OCI-LY1 (cell line): ENCODE results near the gene TBP.

Experiments
- H2AFZ ChIP-seq: fragments of 200-600 bp; sonication (generic), shearing (Covaris generic); 2 replicates; pipeline ENCODE4 v1.6.0; 2014; ENCODE audit warnings: antibody characterized with exemption, mild to moderate bottlenecking, low read length
- H3F3A ChIP-seq: fragments of 200-600 bp; sonication (generic), shearing (Covaris generic); 2 replicates; pipeline ENCODE4 v1.6.0; 2014; ENCODE audit warnings: mild to moderate bottlenecking, antibody characterized with exemption, low read length, moderate library complexity; ENCODE audit not compliant: insufficient read depth
- H3K27ac ChIP-seq: fragments of 200-600 bp; sonication (generic); 2 replicates; pipeline ENCODE4 v1.5.1; 2014; ENCODE audit warnings: low read length, mixed run types, mild to moderate bottlenecking, low read depth; ENCODE audit not compliant: poor library complexity, severe bottlenecking
- H3K27me3 ChIP-seq: fragments of 200-600 bp; sonication (generic); 2 replicates; pipeline ENCODE4 v1.6.0; 2014; ENCODE audit warnings: antibody characterized with exemption, mild to moderate bottlenecking, low read length, moderate library complexity; ENCODE audit not compliant: insufficient read depth
- H3K36me3 ChIP-seq: fragments of 200-600 bp; sonication (generic); 2 replicates; pipeline ENCODE4 v1.6.1; 2014; ENCODE audit warnings: mild to moderate bottlenecking, antibody characterized with exemption, low read length, moderate library complexity, mixed read lengths; ENCODE audit not compliant: insufficient read depth
- H3K4me1 ChIP-seq: fragments of 200-600 bp; sonication (generic); 2 replicates; pipeline ENCODE4 v1.5.1; 2014; ENCODE audit warnings: mild to moderate bottlenecking, low read length, moderate library complexity; ENCODE audit not compliant: insufficient read depth, severe bottlenecking
- H3K4me2 ChIP-seq: fragments of 200-600 bp; sonication (generic), shearing (Covaris generic); 2 replicates; pipeline ENCODE4 v1.6.1; 2014; ENCODE audit warnings: low read length
- H3K4me3 ChIP-seq: fragments of 200-600 bp; sonication (generic); 2 replicates; pipeline ENCODE4 v1.5.1; 2014; ENCODE audit warnings: low read length, low read depth, mild to moderate bottlenecking, mixed read lengths; ENCODE audit not compliant: poor library complexity, severe bottlenecking
- H3K79me2 ChIP-seq: fragments of 200-600 bp; shearing (Covaris generic); 2 replicates; pipeline ENCODE4 v1.6.1; 2016; ENCODE audit warnings: mixed run types, low read length, mixed read lengths; ENCODE audit not compliant: insufficient read depth
- H3K9ac ChIP-seq: fragments of 200-600 bp; sonication (generic), shearing (Covaris generic); 2 replicates; pipeline ENCODE4 v1.6.1; 2014; ENCODE audit warnings: mild to moderate bottlenecking, low read length, mixed read lengths
- H3K9me2 ChIP-seq: fragments of 200-600 bp; sonication (generic), shearing (Covaris generic); 2 replicates; pipeline ENCODE4 v1.6.1; 2014; ENCODE audit warnings: low read depth, mild to moderate bottlenecking, low read length, mixed read lengths
- H3K9me3 ChIP-seq: fragments of 200-600 bp; shearing (Covaris generic); 2 replicates; pipeline ENCODE4 v1.6.1; 2014; ENCODE audit warnings: low read length, mixed read lengths
- H4K20me1 ChIP-seq: fragments of 200-600 bp; sonication (generic), shearing (Covaris generic); 2 replicates; pipeline ENCODE4 v1.6.0; 2016; ENCODE audit warnings: mild to moderate bottlenecking, low read length; ENCODE audit not compliant: insufficient read depth
- EZH2 ChIP-seq: fragments of 200-600 bp; sonication (generic), shearing (Covaris generic); IDR thresholded peaks from 2 replicates; pipeline ENCODE4 v1.8.0; 2017; ENCODE audit warnings: borderline replicate concordance, mixed run types, mild to moderate bottlenecking, antibody characterized with exemption, low read length, moderate library complexity, mixed read lengths
- TF ChIP-seq, protein P1 (sequence below): fragments of 200-600 bp; sonication (generic), shearing (Covaris generic); IDR thresholded peaks from 2 replicates; pipeline ENCODE4 v1.5.1; 2017; ENCODE audit warnings: mild to moderate bottlenecking, antibody characterized with exemption, low read length, moderate library complexity, mixed read lengths

TBP gene

DNA sequence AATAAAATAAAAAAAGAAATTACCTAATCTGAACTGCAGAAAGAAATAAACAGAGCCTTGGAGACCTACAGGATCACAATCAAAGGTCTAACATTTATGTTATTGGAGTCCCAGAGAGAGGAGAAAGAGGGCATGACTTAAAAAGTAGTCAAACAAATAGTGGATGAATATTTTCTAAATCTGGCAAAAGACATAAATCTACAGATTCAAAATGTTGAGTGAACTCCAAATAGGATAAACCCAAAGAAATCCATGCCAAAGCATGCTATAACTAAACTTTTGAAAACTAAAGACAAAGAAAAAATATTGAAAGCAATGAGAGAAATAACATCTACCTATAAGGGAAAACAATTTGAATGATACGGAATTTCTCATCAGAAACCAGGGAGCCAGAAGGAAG, 39.3 kb upstream of the TBP start:
- Histone ChIP-seq H3K4me3 (no peak overlapping the region), H3K9me2 (no peaks in the 10 kb centered on the region), H3K27me3 (0 out of 2 replicates have a peak, but pooled peaks cover 7% of the 10 kb centered on the region), H3F3A (no peaks in the 10 kb centered on the region), H3K79me2 (no peaks in the 10 kb centered on the region), H2AFZ (no peak overlapping the region), H3K9ac (no peak overlapping the region), H3K9me3 (no peaks in the 10 kb centered on the region), H3K36me3 (no peaks in the 10 kb centered on the region), H3K27ac (no peak overlapping the region), H4K20me1 (no peaks in the 10 kb centered on the region), H3K4me2 (no peak overlapping the region), H3K4me1 (no peaks in the 10 kb centered on the region)
- TF ChIP-seq, protein P1, sequence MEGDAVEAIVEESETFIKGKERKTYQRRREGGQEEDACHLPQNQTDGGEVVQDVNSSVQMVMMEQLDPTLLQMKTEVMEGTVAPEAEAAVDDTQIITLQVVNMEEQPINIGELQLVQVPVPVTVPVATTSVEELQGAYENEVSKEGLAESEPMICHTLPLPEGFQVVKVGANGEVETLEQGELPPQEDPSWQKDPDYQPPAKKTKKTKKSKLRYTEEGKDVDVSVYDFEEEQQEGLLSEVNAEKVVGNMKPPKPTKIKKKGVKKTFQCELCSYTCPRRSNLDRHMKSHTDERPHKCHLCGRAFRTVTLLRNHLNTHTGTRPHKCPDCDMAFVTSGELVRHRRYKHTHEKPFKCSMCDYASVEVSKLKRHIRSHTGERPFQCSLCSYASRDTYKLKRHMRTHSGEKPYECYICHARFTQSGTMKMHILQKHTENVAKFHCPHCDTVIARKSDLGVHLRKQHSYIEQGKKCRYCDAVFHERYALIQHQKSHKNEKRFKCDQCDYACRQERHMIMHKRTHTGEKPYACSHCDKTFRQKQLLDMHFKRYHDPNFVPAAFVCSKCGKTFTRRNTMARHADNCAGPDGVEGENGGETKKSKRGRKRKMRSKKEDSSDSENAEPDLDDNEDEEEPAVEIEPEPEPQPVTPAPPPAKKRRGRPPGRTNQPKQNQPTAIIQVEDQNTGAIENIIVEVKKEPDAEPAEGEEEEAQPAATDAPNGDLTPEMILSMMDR = no peak
- no peak for TF ChIP-seq EZH2

DNA sequence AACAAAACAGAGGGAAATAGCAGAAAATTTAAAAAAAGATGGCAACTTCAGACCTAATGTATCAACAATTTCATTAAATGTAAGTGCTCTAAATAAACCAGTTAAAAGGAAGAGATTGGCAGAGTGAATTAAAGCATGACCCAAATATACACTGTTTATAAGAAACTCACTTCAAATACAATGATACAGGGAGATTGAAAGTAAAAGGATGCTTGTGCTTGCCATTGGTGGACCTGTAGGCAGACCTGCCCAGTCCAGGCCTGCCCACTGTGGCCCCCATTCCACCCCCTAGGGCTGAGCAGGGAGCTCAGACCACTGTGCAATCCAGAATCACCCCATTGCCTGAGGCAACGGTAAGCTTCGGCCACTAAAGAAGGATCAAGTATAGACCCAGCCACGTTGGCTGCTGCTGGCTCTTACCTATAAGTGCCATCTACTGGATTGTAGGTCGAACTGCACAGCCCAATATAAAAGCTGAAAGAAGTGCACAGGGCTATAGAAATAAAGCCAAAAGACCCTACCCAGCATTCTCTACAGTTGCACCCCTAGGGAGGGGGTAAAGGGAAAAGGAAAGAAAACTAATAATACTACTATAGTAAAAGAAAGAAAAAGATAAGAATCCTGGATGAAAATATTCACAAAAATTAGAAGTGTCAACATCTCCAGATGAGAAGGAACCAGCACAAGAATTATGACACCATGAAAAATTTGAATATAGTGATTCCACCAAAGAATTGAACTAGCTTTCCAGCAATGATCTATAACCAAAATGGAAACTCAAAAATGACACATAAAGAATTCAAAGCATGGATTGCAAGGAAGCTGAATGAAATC, 37.2 kb upstream of the TBP start:
- Histone ChIP-seq H3K4me2 (no peak overlapping the region), H3K27ac (no peak overlapping the region), H3K9me3 (no peaks in the 10 kb centered on the region), H3K9ac (no peak overlapping the region), H2AFZ (no peak overlapping the region), H3K4me3 (no peak overlapping the region), H4K20me1 (no peaks in the 10 kb centered on the region), H3K9me2 (no peaks in the 10 kb centered on the region), H3K4me1 (no peaks in the 10 kb centered on the region), H3K79me2 (no peaks in the 10 kb centered on the region), H3F3A (no peaks in the 10 kb centered on the region), H3K36me3 (no peaks in the 10 kb centered on the region), H3K27me3 (0 out of 2 replicates have a peak, but pooled peaks cover 7% of the 10 kb centered on the region)
- no peak for TF ChIP-seq EZH2
- TF ChIP-seq, protein P1 = peak; percentile 75

DNA sequence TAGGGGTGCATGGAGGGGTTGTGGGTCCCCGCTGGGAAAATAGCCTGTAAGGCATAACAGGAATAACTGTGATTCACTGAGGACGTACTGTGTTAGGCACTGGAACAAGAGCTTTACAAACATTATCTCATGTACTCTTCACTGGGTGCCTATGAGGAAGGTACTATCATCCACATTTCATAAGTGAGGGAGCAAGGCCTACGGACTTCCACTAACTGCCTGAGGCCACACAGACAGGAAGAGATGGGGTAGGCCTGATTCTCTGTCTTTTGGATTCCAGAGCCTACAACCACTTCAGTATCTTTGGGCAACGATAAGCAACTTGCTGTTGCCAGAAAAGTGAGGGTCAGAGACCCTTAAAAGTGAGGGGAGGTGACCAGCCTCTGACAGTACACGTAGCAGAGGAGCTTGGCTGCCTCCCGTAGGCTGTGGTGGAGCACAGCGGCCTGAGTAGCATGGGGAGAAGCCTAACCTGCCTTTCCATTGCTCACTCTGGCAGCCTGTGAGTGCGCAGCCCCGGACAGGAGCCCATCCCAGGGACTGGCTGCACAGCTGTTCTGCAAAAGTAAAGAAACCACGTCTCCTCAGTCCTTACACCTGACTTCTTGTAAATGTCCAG, 31.5 kb upstream of the TBP start:
- H3K27me3 ChIP-seq = 0 out of 2 replicates have a peak, but pooled peaks cover 3% of the 10 kb centered on the region
- H3K9me2 ChIP-seq = no peaks in the 10 kb centered on the region
- H2AFZ ChIP-seq = no peak overlapping the region
- TF ChIP-seq, protein P1 = no peak
- no peaks in the 10 kb centered on the region for H3K4me1 ChIP-seq
- no peaks in the 10 kb centered on the region for H3F3A ChIP-seq
- H3K36me3 ChIP-seq = no peaks in the 10 kb centered on the region
- H3K4me3 ChIP-seq = no peak overlapping the region
- no peak overlapping the region for H3K27ac ChIP-seq
- H3K9me3 ChIP-seq = no peaks in the 10 kb centered on the region
- no peaks in the 10 kb centered on the region for H4K20me1 ChIP-seq
- no peak overlapping the region for H3K9ac ChIP-seq
- H3K79me2 ChIP-seq = no peaks in the 10 kb centered on the region
- H3K4me2 ChIP-seq = no peak overlapping the region
